SK-N-SH treated with all-trans-retinoic acid at 6 μM for 48 hours (cell line): ENCODE results near the gene TMIE.
A peak's percentile ranks its signal among the peaks of the same experiment; 100 is the strongest.

ENCODE experiments used
- ATAC-seq: fragments of 200-7000 bp; cut with Tn5 transposase; 3 replicates; pipeline ENCODE4 v1.9.1; 2020; ENCODE audit warnings: mild to moderate bottlenecking, moderate library complexity
- BACH2 ChIP-seq: fragments of 250-450 bp; sonication (Bioruptor Pico); IDR thresholded peaks from 2 replicates; pipeline ENCODE4 v1.9.0; 2021; ENCODE audit warnings: mild to moderate bottlenecking, borderline replicate concordance
- CREB5 ChIP-seq: fragments of 250-450 bp; sonication (Bioruptor Pico); IDR thresholded peaks from 2 replicates; pipeline ENCODE4 v1.5.1; 2020; ENCODE audit warnings: low read depth, mild to moderate bottlenecking, moderate library complexity
- CSDC2 ChIP-seq: fragments of 250-450 bp; sonication (Bioruptor Pico); IDR thresholded peaks from 2 replicates; pipeline ENCODE4 v1.5.0; 2020; ENCODE audit warnings: mild to moderate bottlenecking, moderate library complexity
- CSRNP3 ChIP-seq: fragments of 250-450 bp; sonication (Bioruptor Pico); IDR thresholded peaks from 2 replicates; pipeline ENCODE4 v1.5.1; 2021; ENCODE audit warnings: mild to moderate bottlenecking, moderate library complexity
- ESRRG ChIP-seq: fragments of 250-450 bp; sonication (Bioruptor Pico); IDR thresholded peaks from 2 replicates; pipeline ENCODE4 v1.6.1; 2021; ENCODE audit warnings: mild to moderate bottlenecking
- GLIS3 ChIP-seq: fragments of 250-450 bp; sonication (Bioruptor Pico); IDR thresholded peaks from 2 replicates; pipeline ENCODE4 v1.5.0; 2020; ENCODE audit warnings: mild to moderate bottlenecking, moderate library complexity
- ISL1 ChIP-seq: fragments of 250-450 bp; sonication (Bioruptor Pico); IDR thresholded peaks from 2 replicates; pipeline ENCODE4 v2.1.2; 2022; ENCODE audit warnings: mild to moderate bottlenecking, moderate library complexity
- OSR1 ChIP-seq: fragments of 250-450 bp; sonication (Bioruptor Pico); IDR thresholded peaks from 2 replicates; pipeline ENCODE4 v1.8.0; 2022; ENCODE audit warnings: moderate library complexity, mild to moderate bottlenecking, inconsistent platforms
- PATZ1 ChIP-seq: fragments of 250-450 bp; sonication (Bioruptor Pico); IDR thresholded peaks from 2 replicates; pipeline ENCODE4 v1.8.0; 2020; ENCODE audit warnings: mild to moderate bottlenecking, moderate library complexity, borderline replicate concordance
- POU6F1 ChIP-seq: fragments of 250-450 bp; sonication (Bioruptor Pico); IDR thresholded peaks from 2 replicates; pipeline ENCODE4 v1.8.0; 2021; ENCODE audit warnings: low read depth, mild to moderate bottlenecking, moderate library complexity, borderline replicate concordance
- PPARA ChIP-seq: fragments of 250-450 bp; sonication (Bioruptor Pico); IDR thresholded peaks from 2 replicates; pipeline ENCODE4 v1.5.0; 2020; ENCODE audit warnings: mild to moderate bottlenecking, borderline replicate concordance
- RARB ChIP-seq: fragments of 250-450 bp; sonication (Bioruptor Pico); IDR thresholded peaks from 2 replicates; pipeline ENCODE4 v1.8.0; 2021; ENCODE audit warnings: mild to moderate bottlenecking, moderate library complexity
- TCF4 ChIP-seq: fragments of 250-450 bp; sonication (Bioruptor Pico); IDR thresholded peaks from 2 replicates; pipeline ENCODE4 v1.8.0; 2021; ENCODE audit warnings: mild to moderate bottlenecking, moderate library complexity, borderline replicate concordance
- TOX ChIP-seq: fragments of 250-450 bp; sonication (Bioruptor Pico); IDR thresholded peaks from 2 replicates; pipeline ENCODE4 v1.8.0; 2021; ENCODE audit warnings: mild to moderate bottlenecking, moderate library complexity, borderline replicate concordance
- TSHZ2 ChIP-seq: fragments of 250-450 bp; sonication (Bioruptor Pico); IDR thresholded peaks from 2 replicates; pipeline ENCODE4 v1.5.0; 2020; ENCODE audit warnings: mild to moderate bottlenecking, moderate library complexity
- ZC3H10 ChIP-seq: fragments of 250-450 bp; sonication (Bioruptor Pico); IDR thresholded peaks from 2 replicates; pipeline ENCODE4 v1.5.1; 2021; ENCODE audit warnings: mild to moderate bottlenecking, moderate library complexity
- ZFP3 ChIP-seq: fragments of 250-450 bp; sonication (Bioruptor Pico); IDR thresholded peaks from 2 replicates; pipeline ENCODE4 v1.5.0; 2020; ENCODE audit warnings: mild to moderate bottlenecking, moderate library complexity
- ZFP30 ChIP-seq: fragments of 450-650 bp; formaldehyde crosslinking; IDR thresholded peaks from 2 replicates; pipeline ENCODE4 v1.5.0; 2022; ENCODE audit warnings: mild to moderate bottlenecking, moderate library complexity
- ZNF565 ChIP-seq: fragments of 450-650 bp; formaldehyde crosslinking; conservative IDR thresholded peaks from 2 replicates; pipeline ENCODE4 v1.5.0; 2020; ENCODE audit warnings: low read depth, mild to moderate bottlenecking, moderate library complexity
- ZNF70 ChIP-seq: fragments of 450-650 bp; formaldehyde crosslinking; IDR thresholded peaks from 2 replicates; pipeline ENCODE4 v1.5.0; 2020; ENCODE audit warnings: mild to moderate bottlenecking, moderate library complexity
- ZNF8 ChIP-seq: fragments of 450-650 bp; formaldehyde crosslinking; IDR thresholded peaks from 2 replicates; pipeline ENCODE4 v1.5.0; 2020; ENCODE audit warnings: mild to moderate bottlenecking, moderate library complexity

The TMIE gene

GRCh38 chr3:46682974-46683373 is 18.2 kb upstream of the TMIE start:
- TF ChIP-seq GLIS3 (CRISPR knock-in tag) = no peak
- TF ChIP-seq POU6F1 (CRISPR knock-in tag) = no peak
- no peak for TF ChIP-seq ZFP3 (CRISPR knock-in tag)
- no peak for TF ChIP-seq TCF4
- no peak for TF ChIP-seq ZC3H10
- no peak for TF ChIP-seq ESRRG (CRISPR knock-in tag)
- TF ChIP-seq PPARA (CRISPR knock-in tag) = no peak
- no peak for TF ChIP-seq ZNF8
- TF ChIP-seq ZNF565 (CRISPR knock-in tag) = no peak
- no peak for TF ChIP-seq CREB5
- ATAC-seq = no peak

GRCh38 chr3:46684891-46685290 is 16.3 kb upstream of the TMIE start:
- ATAC-seq = no peak
- TF ChIP-seq TOX = no peak
- no peak for TF ChIP-seq OSR1 (CRISPR knock-in tag)
- TF ChIP-seq ESRRG (CRISPR knock-in tag) = no peak
- TF ChIP-seq GLIS3 (CRISPR knock-in tag) = no peak
- no peak for TF ChIP-seq RARB
- no peak for TF ChIP-seq CREB5

GRCh38 chr3:46685446-46685845 is 15.7 kb upstream of the TMIE start:
- no peak for ATAC-seq
- TF ChIP-seq ZNF565 (CRISPR knock-in tag) (no peak), ZNF70 (no peak), ISL1 (CRISPR knock-in tag) (no peak), TSHZ2 (CRISPR knock-in tag) (no peak)

- TF ChIP-seq ISL1 (CRISPR knock-in tag) = no peak
- TF ChIP-seq PATZ1 (CRISPR knock-in tag) = no peak
- TF ChIP-seq CSDC2 (CRISPR knock-in tag) = no peak
These were observed 10.4 kb upstream of the TMIE start for GRCh38 chr3:46690798-46691197.

GRCh38 chr3:46692566-46692990 is 8.6 kb upstream of the TMIE start:
- TF ChIP-seq GLIS3 (CRISPR knock-in tag) = no peak
- no peak for TF ChIP-seq OSR1 (CRISPR knock-in tag)
- TF ChIP-seq ZC3H10 = no peak
- TF ChIP-seq ISL1 (CRISPR knock-in tag) = no peak
- no peak for TF ChIP-seq ZNF70
- TF ChIP-seq RARB = no peak
- TF ChIP-seq ESRRG (CRISPR knock-in tag) = no peak
- TF ChIP-seq PPARA (CRISPR knock-in tag) = no peak
- TF ChIP-seq TSHZ2 (CRISPR knock-in tag) = no peak
- no peak for TF ChIP-seq TCF4
- no peak for TF ChIP-seq CSRNP3 (CRISPR knock-in tag)
- no peak for TF ChIP-seq ZFP30 (CRISPR knock-in tag)
- no peak for TF ChIP-seq BACH2 (CRISPR knock-in tag)
- ATAC-seq = peak; percentile 2; the same call in 1 of the 3 replicates

More at GRCh38 chr3:46690798-46691197, 10.4 kb upstream of the TMIE start:
- ATAC-seq = no peak
